GM20000 (cell line): ENCODE results near the gene SLC35F1.

ENCODE experiments used
- DNase-seq: peaks from one replicate; pipeline ENCODE4 v3.0.0; 2012; ENCODE audit warnings: low spot score
- CTCF ChIP-seq: IDR thresholded peaks from 2 replicates; pipeline ENCODE4 v1.5.1; 2012; ENCODE audit warnings: mild to moderate bottlenecking, control low read depth; ENCODE audit errors: extremely low read depth, missing control alignments

SLC35F1 gene

GRCh38 chr6:118042855-118043254, 135.8 kb downstream of the SLC35F1 start:
- TF ChIP-seq CTCF: no peak
- DNase-seq: no peak

DNA sequence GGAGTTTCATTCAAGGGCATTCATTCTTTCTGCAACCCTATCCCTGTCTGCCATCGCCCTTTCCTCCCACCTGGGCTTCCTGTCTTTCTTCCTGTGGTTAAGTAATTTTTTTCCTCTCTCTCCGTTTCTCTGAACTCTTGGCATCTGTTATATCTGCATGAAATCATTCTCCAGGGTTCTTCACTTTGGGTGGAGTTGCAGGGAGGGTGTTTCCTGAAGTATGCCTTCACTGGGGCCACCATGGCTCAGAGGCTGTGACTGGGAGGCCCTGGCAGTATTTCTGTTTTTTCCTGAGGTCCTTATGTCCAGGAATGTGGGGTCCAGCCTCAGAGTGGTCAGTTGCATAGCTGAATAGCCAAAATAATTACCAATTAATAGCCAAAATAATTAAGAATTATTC, 137.2 kb downstream of the SLC35F1 start:
- no peak for TF ChIP-seq CTCF
- no peak for DNase-seq

- no peak for TF ChIP-seq CTCF
- DNase-seq: no peak
These were observed 147.0 kb downstream of the SLC35F1 start for GRCh38 chr6:118054082-118054481.

DNA sequence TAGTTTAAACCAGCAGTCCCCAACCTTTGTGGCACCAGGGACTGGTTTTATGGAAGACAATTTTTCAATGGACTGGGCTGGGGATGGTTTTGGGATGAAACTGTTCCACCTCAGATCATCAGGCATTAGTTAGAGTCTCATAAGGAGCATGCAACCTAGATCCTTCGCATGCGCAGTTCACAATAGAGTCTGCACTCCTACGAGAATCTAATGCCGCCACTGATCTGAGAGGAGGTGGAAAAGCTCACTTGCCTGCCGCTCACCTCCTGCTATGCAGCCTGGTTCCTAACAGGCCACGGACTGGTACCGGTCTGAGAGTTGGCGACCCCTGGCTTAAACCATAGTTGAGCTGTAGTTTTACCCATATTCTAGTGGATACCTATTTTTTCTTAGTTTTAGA, 154.6 kb downstream of the SLC35F1 start:
- TF ChIP-seq CTCF: no peak
- no peak for DNase-seq

GRCh38 chr6:118080547-118080946, 173.5 kb downstream of the SLC35F1 start:
- DNase-seq: no peak

DNA sequence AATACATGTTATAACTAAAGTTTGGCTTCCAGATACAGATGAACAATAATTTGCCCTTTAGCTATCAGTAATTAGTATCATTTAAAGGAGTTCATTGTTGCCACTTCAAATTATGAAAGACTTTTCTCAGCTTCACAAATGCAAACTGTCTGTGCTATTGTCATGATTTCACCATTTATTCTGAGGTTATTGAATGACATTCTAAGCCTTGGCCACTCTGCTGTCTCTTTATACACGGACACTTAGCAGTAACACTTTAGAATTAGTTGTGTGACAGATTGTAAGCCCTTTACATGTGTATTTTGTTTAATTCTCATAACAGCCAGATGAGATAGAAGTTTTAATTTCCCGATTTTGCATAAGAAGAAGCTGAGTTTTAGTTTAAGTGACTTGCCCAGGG, 176.6 kb downstream of the SLC35F1 start:
- no peak for TF ChIP-seq CTCF
- DNase-seq: no peak

More at GRCh38 chr6:118080547-118080946, 173.5 kb downstream of the SLC35F1 start:
- no peak for TF ChIP-seq CTCF

- no peak for DNase-seq
- TF ChIP-seq CTCF: no peak
These were observed 178.6 kb downstream of the SLC35F1 start for GRCh38 chr6:118085665-118086064.
